HG03045 (cell line): Measurements from ENCODE around the gene FFAR2.
"Not testable (repeated sequence)": the region's sequence is repeated elsewhere in the genome, so short reads cannot be mapped to it uniquely, and the experiment has no call there.

Experiments used
- ATAC-seq: cut with Tn5 transposase; IDR thresholded peaks from one replicate; pipeline ENCODE4 v1.9.1; 2021; ENCODE audit warnings: mild to moderate bottlenecking, moderate library complexity; ENCODE audit not compliant: unreplicated experiment

The FFAR2 gene

DNA sequence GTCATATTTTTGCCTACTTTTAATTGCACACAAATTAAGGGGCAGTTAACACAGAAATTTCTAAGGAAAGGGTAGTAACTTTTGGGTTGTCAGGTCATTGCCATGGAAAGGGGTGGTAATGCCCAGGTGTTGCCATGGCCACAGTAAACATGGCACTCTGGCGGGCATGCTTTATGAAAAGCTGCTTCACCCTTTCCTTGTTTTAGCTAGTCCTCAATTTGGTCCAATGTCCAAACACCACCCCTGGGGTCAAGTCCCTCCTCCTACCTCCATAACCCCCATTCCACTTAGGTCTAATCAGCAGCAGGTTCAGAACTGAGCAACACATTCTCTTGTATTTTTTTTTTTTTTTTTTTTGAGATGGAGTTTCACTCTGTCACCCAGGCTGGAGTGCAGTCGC, 6.6 kb downstream of the FFAR2 start:
- no peak for ATAC-seq

DNA sequence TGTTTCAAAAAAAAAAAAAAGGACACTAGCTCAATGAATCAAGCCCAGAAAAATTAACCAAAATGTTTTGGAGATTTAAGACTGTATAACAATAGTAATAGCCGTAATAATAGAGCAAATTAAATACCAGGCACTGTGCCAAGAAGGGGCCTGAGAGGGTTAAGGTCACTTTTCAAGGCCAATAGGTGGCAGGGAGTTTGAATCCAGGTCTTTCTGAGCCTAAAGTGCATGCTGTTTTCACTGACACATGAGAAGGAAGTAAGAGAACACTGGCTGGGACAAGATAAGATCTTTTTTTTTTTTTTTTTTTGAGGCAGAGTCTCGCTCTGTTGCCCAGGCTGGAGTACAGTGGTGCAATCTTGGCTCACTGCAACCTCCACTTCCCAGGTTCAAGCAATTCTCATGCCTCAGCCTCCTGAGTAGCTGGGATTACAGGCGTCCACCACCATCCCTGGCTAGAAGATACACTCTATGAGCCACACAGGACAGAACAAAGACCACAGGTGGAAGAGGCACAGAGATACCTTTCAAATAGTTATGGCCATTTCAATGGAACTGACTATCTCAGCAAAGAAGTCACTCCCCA, 7.7 kb downstream of the FFAR2 start:
- ATAC-seq, result no peak

DNA sequence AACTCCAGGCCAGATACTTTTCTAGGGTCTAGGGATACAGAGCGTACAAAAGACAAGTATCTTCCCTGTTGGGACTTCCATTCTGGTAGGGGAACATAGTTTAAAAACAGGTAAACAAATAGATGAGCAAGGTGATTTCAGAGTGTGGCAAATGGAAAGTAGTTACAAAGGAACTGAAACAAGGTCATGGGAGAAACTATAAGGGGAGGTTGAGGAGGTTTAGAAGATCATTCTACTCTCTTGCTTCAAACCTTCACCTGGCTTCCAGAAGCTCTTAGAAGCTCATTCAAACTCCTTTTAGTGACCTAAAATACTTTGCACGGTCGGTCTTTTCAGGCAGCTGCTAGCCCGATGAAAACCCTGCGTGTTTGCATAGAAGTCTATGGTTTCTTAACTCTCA, 9.1 kb downstream of the FFAR2 start:
- ATAC-seq, result no peak

DNA sequence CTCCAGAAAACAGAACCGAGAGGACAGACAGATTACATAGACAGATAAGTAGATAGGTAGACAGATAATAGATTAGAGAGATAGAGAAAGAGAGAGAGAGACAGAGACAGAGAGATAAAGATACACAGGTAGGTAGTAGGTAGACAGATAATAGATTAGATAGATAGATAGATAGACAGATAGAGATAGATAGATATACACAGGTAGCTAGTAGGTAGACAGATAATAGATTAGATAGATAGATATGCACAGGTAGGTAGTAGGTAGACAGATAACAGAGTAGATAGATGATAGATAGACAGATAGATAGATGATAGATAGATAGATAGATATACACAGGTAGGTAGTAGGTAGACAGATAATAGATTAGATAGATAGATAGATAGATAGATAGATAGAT, 10.1 kb downstream of the FFAR2 start:
- no peak for ATAC-seq

DNA sequence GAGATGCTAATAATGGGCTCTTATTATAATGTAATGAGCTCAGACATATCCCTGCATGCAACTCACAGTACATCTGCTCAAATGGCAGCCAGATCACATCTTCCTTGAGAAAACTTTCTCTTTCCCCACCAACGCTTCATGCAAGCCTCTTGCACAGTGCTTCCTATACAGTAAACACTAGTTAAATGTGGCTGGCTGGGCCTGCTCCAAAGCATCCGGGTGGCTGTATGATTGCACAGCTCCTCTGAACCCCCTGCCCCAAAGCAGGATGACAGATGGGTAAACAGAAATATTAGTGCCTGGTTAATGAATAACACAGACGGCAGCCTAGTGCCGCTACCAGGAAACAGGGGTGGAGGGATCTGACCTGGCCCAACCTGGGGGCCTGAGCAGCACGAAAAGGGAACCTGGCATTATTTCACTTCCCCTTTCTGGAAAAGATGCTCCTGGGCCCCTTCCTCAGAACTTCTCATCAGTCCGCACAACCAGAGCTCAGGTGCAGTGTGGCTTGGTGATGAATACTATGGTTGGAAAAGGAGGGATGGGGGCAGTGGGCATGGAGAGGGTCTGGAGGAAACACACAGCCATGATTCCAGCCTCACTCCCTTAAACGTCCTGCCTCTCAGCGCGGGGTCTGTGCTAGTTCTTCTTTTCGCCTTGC, 10.8 kb downstream of the FFAR2 start:
- no peak for ATAC-seq

DNA sequence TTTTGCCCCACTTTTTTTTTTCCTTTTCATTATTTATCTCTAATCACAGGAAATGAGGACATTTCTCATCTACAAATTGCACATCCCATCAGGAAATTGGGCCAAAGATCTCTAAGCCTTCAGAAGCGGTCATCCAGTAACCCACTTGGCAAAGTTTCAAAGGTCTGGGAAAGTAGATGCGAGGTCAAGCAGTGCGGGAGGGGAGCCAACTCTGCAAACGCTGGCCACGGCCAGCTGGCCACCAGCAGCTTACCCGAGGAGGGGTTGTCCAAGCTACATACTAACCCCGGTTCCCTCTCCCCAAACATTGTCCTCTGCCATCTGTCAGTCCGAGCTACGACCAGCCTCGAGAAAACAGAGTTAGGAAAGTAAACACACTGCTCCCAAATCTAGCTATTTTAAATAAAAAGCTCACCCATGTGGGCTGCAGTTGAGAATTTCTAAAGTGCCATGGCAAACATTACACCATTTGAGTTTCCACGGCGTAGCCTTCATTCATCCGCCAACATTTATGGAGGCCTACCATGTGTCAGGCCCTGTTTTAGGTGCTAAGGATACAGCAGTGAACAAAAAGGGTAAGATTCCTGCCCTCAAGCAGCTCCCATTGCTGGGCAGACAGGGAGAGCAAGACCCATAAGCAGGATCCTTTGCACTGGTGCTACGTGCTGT, 11.5 kb downstream of the FFAR2 start:
- no peak for ATAC-seq

DNA sequence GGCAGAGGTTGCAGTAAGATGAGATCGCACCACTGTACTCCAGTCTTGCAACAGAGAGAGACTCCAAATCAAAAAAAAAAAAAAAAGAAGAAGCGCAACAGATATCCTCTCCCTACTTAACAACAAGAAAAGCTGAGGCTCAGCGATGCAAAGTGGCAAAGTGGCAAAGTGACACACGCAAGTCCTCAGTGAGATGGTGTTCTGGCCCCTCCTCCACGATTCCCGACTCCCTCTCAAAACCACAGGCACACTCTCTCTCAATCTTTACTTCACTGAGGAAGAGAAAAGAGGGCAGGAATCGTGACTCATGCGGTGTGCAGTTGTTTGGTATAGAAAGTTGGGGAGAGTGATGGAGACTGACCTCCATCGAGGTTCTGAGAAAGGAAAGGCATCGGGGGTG, 12.6 kb downstream of the FFAR2 start:
- ATAC-seq, result no peak

DNA sequence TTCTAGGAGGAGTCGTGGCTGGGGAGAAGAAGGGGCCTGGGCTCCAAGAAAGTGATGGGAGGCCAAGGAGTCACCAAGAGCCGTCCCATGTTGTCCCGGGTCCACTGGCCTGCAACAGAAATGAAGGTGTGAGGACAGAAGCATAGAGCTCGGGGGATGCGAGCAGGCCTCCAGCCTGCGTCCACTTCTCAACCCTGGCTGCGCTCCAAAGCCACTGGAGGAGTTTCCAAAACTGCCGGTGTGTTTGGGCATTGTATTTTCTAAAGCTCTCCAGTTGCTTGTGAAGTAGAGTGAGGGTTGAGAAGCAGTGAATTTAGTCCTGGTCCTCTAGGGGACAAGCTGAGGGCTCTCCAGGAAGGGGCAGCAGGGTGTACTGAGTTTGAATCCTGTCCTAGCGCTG, 13.0 kb downstream of the FFAR2 start:
- no peak for ATAC-seq

DNA sequence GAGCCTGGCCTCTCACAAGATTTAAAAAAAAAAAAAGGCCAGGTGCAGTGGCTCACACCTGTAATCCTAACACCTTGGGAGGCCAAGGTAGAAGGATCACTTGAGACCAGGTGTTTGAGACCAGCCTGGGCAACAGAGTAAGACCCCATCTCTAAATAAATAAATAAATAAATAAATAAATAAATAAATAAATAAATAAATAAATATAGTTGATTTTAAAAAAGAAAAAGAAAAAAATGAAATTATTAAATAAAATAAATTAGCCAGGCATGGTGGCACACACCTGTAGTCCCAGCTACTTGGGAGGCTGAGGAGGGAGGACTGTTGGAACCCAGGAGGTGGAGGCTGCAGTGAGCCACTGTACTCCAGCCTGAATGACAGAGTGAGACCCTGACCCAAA, 13.7 kb downstream of the FFAR2 start:
- not testable (repeated sequence) for ATAC-seq

DNA sequence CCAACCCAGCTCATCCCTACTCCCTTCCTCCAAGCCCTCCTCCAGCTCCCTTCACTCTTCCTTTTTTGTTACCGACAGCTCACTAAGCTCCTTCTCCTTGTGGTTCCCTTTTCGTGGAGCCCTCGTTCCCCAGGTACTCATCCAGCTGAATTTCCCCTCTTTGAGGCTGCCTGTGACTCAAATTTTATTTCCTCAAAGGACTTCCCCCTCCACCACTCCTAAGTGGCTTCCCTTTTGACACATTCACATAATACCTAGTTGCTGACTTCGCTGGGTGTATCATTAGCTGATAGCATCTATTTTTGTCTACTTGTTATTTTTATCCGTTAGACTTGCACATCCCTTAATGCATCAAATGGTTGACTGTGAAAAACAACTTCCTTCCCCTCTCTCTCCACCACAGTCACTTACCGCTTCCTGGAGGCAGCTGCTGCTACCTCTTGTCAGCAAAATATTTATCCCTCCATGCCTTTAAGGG, 14.5 kb downstream of the FFAR2 start:
- no peak for ATAC-seq

DNA sequence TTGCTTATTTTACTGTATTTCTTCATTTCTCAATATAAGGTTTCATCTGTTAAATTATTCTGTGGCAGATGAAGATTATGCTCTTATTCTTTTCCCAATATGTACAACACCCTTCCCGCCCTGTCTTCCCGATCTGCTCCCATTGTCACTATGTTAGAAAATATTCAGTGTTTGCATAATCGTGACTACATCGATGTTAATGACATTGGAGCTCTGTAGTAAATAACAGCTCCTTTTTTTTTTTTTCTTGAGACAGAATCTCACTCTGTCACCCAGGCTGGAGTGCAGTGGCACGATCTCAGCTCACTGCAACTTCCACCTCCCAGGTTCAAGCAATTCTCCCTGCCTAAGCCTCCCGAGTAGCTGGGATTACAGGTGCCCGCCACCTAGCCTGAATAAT, 14.9 kb downstream of the FFAR2 start:
- not testable (repeated sequence) for ATAC-seq

DNA sequence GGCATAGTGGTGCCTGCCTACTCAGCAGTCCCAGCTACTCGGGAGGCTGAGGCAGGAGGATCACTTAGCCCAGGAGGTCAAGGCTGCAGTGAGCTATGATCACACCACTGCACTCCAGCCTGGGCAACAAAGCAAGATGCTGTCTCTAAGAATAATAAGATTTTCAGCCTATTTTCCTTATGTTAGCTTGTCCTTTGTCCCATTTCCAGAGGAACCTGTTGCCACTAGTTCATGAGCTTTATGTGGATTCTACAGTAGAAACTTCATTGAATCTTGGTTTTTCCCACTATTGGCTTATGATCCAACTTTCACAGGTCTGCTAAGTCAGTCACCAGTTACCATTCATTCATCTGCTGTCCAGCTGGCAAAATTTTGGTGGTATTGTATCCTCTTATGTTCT, 18.2 kb downstream of the FFAR2 start:
- ATAC-seq, result no peak

DNA sequence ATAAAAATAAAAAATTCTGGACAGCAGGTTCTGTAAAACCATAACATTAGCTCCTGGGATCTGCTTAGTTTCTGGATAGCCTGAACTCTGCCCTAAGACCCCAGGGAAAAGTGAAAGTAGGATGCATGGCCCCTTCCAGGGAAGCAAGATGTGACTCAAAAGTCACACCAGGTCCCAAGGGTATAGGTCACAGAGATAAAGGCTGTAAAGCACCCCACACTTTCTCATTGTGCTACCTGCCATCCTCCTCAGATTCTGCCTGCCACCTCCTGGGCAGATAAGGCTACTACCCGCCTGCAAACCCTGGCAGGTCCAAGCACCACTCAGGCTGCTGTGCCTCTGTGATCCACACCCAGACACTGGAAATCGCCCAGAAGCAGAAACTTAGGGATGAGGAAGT, 20.6 kb downstream of the FFAR2 start:
- peak; percentile 65 for ATAC-seq

DNA sequence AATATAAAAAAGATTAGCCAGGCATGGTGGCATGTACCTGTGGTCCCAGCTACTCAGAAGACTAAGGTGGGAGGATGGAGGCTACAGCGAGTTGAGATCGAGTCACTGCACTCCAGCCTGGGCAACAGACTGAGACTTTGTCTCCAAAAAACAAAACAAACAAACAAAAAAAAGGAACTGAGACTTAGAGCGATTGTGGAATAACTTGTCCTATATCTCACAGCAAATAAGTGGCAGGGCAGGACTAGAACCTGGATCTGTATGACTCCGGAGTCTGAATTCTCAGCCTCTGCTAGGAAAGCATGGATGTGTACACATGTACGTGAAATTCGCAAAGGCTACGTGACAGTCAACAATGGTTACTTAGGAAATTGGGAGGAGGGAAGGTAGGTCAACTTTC, 22.1 kb downstream of the FFAR2 start:
- ATAC-seq, result no peak

DNA sequence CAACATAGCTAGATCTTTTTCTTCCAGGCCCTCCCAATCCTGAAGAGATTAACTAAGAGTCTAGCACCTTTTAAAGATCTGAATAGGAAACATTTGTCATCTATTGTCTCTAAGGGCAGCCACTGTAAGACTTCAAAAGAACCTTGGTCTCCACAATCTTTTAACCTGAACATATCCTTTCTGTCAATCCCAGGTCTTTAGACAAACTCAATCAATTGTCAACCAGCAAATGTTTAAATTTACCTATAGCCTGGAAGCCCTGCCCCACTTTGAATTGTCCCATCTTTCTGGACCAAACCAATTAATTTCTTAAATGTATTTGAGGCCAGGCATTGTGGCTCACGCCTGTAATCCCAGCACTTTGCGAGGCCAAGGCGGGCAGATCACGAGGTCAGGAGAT, 23.0 kb downstream of the FFAR2 start:
- not testable (repeated sequence) for ATAC-seq

DNA sequence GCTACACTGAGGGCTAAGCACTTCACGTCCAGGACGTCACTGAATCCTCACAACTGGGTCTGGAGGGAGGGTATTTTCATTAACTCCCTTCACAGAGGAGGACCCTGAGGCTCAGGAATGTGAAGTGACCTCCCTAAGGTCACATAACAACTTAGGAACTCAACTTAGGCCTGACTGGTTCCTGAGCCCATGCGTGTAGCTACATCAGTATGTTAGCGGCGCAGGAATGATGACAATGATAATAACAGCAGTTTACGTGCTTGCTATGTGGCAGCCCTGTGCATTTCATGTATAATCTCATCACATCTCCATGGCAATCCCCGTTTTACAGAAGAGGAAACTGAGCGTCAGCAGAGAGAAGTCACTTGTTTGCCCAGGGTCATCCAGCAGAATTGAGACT, 23.9 kb downstream of the FFAR2 start:
- no peak for ATAC-seq

DNA sequence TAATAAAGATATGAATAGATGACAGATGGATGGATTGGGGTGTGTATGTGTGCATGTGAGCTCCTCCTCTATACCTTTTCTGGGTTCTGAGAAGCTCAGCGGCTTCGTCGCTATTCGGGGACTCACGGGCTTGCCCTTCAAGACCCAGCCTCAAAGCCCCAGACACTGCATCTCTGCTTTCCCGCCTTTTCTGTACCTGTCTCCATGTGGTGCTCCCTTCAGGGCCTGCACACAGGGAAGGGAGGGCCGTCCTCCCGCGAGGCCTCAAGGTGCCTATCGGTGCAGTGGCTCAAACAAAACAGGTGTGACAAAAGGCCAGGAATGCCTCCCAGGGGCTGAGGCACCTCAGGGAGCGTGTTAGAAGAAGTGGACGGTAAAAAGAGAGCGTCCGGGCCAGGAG, 26.0 kb downstream of the FFAR2 start:
- no peak for ATAC-seq

DNA sequence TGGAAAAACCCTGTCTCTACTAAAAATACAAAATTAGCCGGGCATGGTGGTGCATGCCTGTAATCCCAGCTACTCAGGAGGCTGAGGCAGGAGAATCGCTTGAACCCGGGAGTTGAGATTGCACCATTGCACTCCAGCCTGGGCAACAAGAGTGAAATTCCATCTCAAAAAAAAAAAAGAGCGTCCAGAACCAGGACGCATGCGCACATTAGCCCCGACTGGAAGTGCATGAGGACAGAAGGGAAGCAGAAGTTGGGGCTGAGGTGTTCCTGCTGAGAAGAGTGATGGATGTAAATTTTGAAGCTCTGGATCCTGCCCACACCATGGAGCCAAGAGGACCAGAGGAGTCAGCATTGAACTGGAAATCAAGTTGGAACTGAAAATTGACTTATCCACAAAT, 26.5 kb downstream of the FFAR2 start:
- not testable (repeated sequence) for ATAC-seq

DNA sequence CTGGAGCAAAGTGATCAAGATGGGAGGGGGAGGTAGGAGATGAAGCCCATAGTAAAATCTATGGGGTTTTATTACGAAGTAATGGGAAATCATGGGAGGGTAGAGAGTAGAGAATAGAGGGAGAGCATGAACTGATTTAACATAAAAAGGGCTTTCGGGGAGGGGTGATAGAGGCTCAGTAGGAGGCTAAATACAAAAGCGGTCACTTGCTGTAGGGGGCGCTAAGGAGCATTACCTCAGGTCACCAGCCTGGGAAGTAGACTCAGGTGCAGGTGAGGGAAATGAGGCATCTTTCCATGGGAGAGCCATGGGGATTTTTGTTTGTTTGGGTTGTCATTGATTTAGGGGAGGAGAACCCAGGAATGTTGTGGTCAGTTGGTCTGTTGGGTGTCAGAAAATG, 28.1 kb downstream of the FFAR2 start:
- ATAC-seq, result no peak

DNA sequence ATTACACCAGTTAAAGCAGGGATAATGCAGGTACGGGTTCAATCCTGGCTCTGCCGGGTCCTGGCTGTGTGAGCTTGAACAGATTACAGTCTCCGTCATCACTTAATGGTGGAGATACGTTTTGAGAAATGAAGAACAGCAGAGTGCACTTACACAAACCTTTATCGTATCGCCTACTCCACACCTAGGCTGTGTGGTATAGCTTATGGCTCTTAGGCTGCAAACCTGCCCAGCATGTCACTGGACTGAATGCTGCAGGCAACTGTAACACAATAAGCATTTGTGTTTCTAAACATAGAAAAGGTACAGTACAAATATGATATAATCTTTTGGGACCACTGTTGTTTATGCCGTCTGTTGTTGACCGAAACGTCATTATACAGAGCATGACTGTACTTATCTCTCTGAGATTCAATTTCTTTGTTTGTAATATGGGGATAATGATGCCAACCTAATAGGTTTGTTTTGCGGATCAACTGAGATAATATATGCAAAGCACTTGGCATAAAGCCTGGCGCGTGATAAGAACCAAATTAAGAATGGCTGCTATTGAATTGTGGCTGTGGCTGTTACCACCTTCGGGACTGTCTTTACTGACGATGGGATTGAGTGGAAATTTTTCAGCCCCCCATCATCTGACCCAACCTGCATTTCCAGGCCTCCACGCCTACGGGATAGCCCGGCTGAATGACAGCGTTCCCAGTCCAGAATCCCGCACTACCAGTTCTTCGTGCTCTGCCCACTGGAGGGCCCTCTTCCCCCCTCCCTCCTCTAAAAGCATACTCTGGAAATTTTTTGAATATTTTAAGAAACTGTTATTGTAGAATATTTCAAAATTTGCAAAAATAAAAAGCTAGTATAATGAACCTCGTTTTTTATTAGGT, 31.0 kb downstream of the FFAR2 start:
- no peak for ATAC-seq

DNA sequence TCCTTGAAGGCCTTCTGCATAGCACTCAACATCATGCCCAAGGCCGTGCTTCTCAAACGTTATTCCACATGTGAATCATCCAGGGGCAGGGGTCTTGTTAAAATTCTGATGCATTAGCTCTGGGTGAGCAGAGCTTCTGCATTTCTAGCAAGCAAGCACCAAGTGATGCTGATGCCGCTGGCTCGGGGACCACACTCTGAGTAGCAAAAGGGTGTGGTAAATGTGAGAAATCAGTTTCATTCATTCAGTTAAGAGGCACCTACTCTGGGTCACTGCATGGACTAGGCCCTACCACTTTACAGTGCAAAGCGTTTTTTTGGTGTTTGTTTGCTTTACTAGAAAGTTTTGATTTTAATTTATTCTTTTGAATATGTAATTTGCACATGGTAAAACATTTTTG, 35.0 kb downstream of the FFAR2 start:
- no peak for ATAC-seq
